IMR-90 (cell line): Measurements from ENCODE around the gene PAPLN. TPM values are rescaled to one million over a fixed set of nuclear protein-coding genes. Genes with fewer than 3 reads are reported as not detected.

Experiments
- ATAC-seq: fragments of 200-7000 bp; cut with Tn5 transposase; 2 replicates; pipeline ENCODE4 v1.9.1; 2020; ENCODE audit warnings: low read depth, mild to moderate bottlenecking, moderate library complexity
- BruUV-seq: library from RNA; stranded (reverse); fragments of 400-500 nt; replicated peaks from 2 replicates; lab custom pipeline; 2021; lab: Mats Ljungman, UMichigan
- CTCF ChIA-PET: fragments of 300-600 bp; formaldehyde crosslinking; extraction: SDS; loops from one replicate; lab custom pipeline; 2021; ENCODE audit warnings: antibody characterized with exemption; lab: Yijun Ruan, JAX
- POLR2A ChIA-PET: fragments of 300-600 bp; sonication (Branson Sonifier 250); formaldehyde crosslinking; loops from one replicate; lab custom pipeline; 2022; ENCODE audit warnings: antibody characterized with exemption; ENCODE audit not compliant: unreplicated experiment; lab: Charles Lee
- DNase-seq: peaks from one replicate; pipeline ENCODE4 v3.0.0; 2013
- H2AFZ ChIP-seq: replicated peaks from 2 replicates; pipeline ENCODE3; 2013; ENCODE audit warnings: low read length, mild to moderate bottlenecking; ENCODE audit not compliant: poor library complexity
- H2AK5ac ChIP-seq: 2 replicates; pipeline ENCODE4 v1.6.1; 2013; ENCODE audit warnings: low read depth, low read length, inconsistent platforms
- H2AK9ac ChIP-seq: replicated peaks from 2 replicates; pipeline ENCODE3; 2013; ENCODE audit warnings: mild to moderate bottlenecking, low read depth, low read length, moderate library complexity; ENCODE audit not compliant: poor library complexity
- H2BK120ac ChIP-seq: 2 replicates; pipeline ENCODE4 v1.6.1; 2013; ENCODE audit warnings: low read depth, low read length, inconsistent platforms
- H2BK15ac ChIP-seq: 3 replicates; pipeline ENCODE4 v1.6.1; 2013; ENCODE audit warnings: low read depth, low read length, inconsistent platforms
- H2BK20ac ChIP-seq: 2 replicates; pipeline ENCODE4 v1.6.1; 2013; ENCODE audit warnings: low read depth, mild to moderate bottlenecking, inconsistent platforms, low read length, moderate library complexity
- H2BK5ac ChIP-seq: 2 replicates; pipeline ENCODE4 v1.6.1; 2013; ENCODE audit warnings: mild to moderate bottlenecking, low read depth, low read length, inconsistent platforms; ENCODE audit not compliant: poor library complexity, severe bottlenecking
- H3K14ac ChIP-seq: replicated peaks from 2 replicates; pipeline ENCODE4 v1.6.1; 2013; ENCODE audit warnings: low read depth, low read length, inconsistent platforms
- H3K18ac ChIP-seq: 2 replicates; pipeline ENCODE4 v1.6.1; 2013; ENCODE audit warnings: low read depth, low read length, control low read depth
- H3K23ac ChIP-seq: 2 replicates; pipeline ENCODE4 v1.6.1; 2013; ENCODE audit warnings: low read depth, low read length, inconsistent platforms
- H3K27ac ChIP-seq: 2 replicates; pipeline ENCODE4 v1.5.1; 2013; ENCODE audit warnings: mild to moderate bottlenecking, control low read depth, low read length; ENCODE audit not compliant: insufficient read depth
- H3K27me3 ChIP-seq: 2 replicates; pipeline ENCODE4 v1.6.1; 2013; ENCODE audit warnings: low read length; ENCODE audit not compliant: control insufficient read depth, insufficient read depth
- H3K36me3 ChIP-seq: 2 replicates; pipeline ENCODE4 v1.6.1; 2013; ENCODE audit warnings: low read length, mixed read lengths; ENCODE audit not compliant: control insufficient read depth, insufficient read depth
- H3K4ac ChIP-seq: 2 replicates; pipeline ENCODE4 v1.6.1; 2013; ENCODE audit warnings: low read depth, low read length, inconsistent platforms
- H3K4me1 ChIP-seq: 2 replicates; pipeline ENCODE4 v1.6.1; 2013; ENCODE audit warnings: low read length, mixed read lengths; ENCODE audit not compliant: control insufficient read depth, insufficient read depth
- H3K4me2 ChIP-seq: 2 replicates; pipeline ENCODE4 v1.6.1; 2013; ENCODE audit warnings: low read depth, mild to moderate bottlenecking, control low read depth, low read length, moderate library complexity
- H3K4me3 ChIP-seq: 2 replicates; pipeline ENCODE4 v1.5.1; 2013; ENCODE audit warnings: low read depth, mild to moderate bottlenecking, control low read depth, low read length, moderate library complexity; ENCODE audit not compliant: insufficient read depth
- H3K56ac ChIP-seq: 2 replicates; pipeline ENCODE4 v1.6.1; 2013; ENCODE audit warnings: low read length, inconsistent platforms; ENCODE audit not compliant: insufficient read depth; ENCODE audit errors: extremely low read depth
- H3K79me1 ChIP-seq, 2 experiments: 2 replicates each; pipeline ENCODE4 v1.6.1; 2013; ENCODE audit warnings: low read length in 2 of 2, inconsistent platforms in 1 of 2, low read depth in 1 of 2
- H3K9ac ChIP-seq: 2 replicates; pipeline ENCODE4 v1.6.1; 2013; ENCODE audit warnings: low read depth, low read length, control low read depth
- H3K9me1 ChIP-seq: 2 replicates; pipeline ENCODE4 v1.6.1; 2013; ENCODE audit warnings: low read length, inconsistent platforms; ENCODE audit not compliant: insufficient read depth
- H3K9me3 ChIP-seq: 2 replicates; pipeline ENCODE4 v1.6.1; 2013; ENCODE audit warnings: low read length; ENCODE audit not compliant: control insufficient read depth, insufficient read depth
- H4K20me1 ChIP-seq: 2 replicates; pipeline ENCODE4 v1.6.1; 2013; ENCODE audit warnings: low read length, inconsistent platforms; ENCODE audit not compliant: insufficient read depth
- H4K5ac ChIP-seq: 2 replicates; pipeline ENCODE4 v1.6.1; 2013; ENCODE audit warnings: mild to moderate bottlenecking, low read depth, low read length, control low read depth
- H4K8ac ChIP-seq, 2 experiments: 2 replicates each; pipeline ENCODE4 v1.6.1; 2013; ENCODE audit warnings: low read depth in 2 of 2, low read length in 2 of 2, control low read depth in 1 of 2, inconsistent platforms in 1 of 2
- H4K91ac ChIP-seq: 2 replicates; pipeline ENCODE4 v1.6.1; 2013; ENCODE audit warnings: low read depth, low read length, inconsistent platforms; ENCODE audit not compliant: insufficient read depth
- BHLHE40 ChIP-seq: fragments of 150-350 bp; IDR thresholded peaks from 2 replicates; pipeline ENCODE4 v1.6.1; 2016; ENCODE audit warnings: mild to moderate bottlenecking, low read depth, low read length
- CEBPB ChIP-seq: IDR thresholded peaks from 2 replicates; pipeline ENCODE4 v1.6.1; 2012; ENCODE audit warnings: low read depth, low read length, improper control_type of control experiment
- CHD1 ChIP-seq: IDR thresholded peaks from 2 replicates; pipeline ENCODE4 v1.6.1; 2012; ENCODE audit warnings: low read depth, low read length, improper control_type of control experiment
- CTCF ChIP-seq: conservative IDR thresholded peaks from 2 replicates; pipeline ENCODE4 v1.5.1; 2012; ENCODE audit warnings: mild to moderate bottlenecking, low read depth, low read length, improper control_type of control experiment
- ELK1 ChIP-seq: fragments of 150-350 bp; IDR thresholded peaks from 2 replicates; pipeline ENCODE4 v1.6.1; 2016; ENCODE audit warnings: low read depth, mild to moderate bottlenecking, low read length, moderate library complexity, borderline replicate concordance
- FOS ChIP-seq: fragments of 150-350 bp; IDR thresholded peaks from 2 replicates; pipeline ENCODE4 v1.6.1; 2016; ENCODE audit warnings: low read depth, low read length
- MAFK ChIP-seq: IDR thresholded peaks from 2 replicates; pipeline ENCODE4 v1.6.1; 2012; ENCODE audit warnings: low read depth, low read length, improper control_type of control experiment
- MAZ ChIP-seq: IDR thresholded peaks from 2 replicates; pipeline ENCODE4 v1.6.1; 2012; ENCODE audit warnings: low read depth, mild to moderate bottlenecking, low read length, improper control_type of control experiment, moderate library complexity, borderline replicate concordance
- MXI1 ChIP-seq: IDR thresholded peaks from 2 replicates; pipeline ENCODE4 v1.6.1; 2012; ENCODE audit warnings: low read depth, mild to moderate bottlenecking, low read length, moderate library complexity, borderline replicate concordance
- NFE2L2 ChIP-seq: fragments of 150-350 bp; IDR thresholded peaks from 2 replicates; pipeline ENCODE4 v1.6.1; 2016; ENCODE audit warnings: low read depth, mild to moderate bottlenecking, low read length
- POLR2A ChIP-seq: IDR thresholded peaks from 2 replicates; pipeline ENCODE4 v1.6.1; 2012; ENCODE audit warnings: mild to moderate bottlenecking, low read depth, low read length
- RAD21 ChIP-seq: IDR thresholded peaks from 2 replicates; pipeline ENCODE4 v1.6.1; 2012; ENCODE audit warnings: low read length, improper control_type of control experiment
- RCOR1 ChIP-seq: IDR thresholded peaks from 2 replicates; pipeline ENCODE4 v1.6.1; 2012; ENCODE audit warnings: mild to moderate bottlenecking, low read length, improper control_type of control experiment; ENCODE audit not compliant: insufficient replicate concordance
- RFX5 ChIP-seq: IDR thresholded peaks from 2 replicates; pipeline ENCODE4 v1.8.0; 2012; ENCODE audit warnings: low read depth, mild to moderate bottlenecking, low read length, moderate library complexity
- SMC3 ChIP-seq: fragments of 150-350 bp; IDR thresholded peaks from 2 replicates; pipeline ENCODE4 v1.6.1; 2016; ENCODE audit warnings: low read depth, mild to moderate bottlenecking, antibody characterized with exemption, low read length, moderate library complexity
- USF2 ChIP-seq: fragments of 150-350 bp; IDR thresholded peaks from 2 replicates; pipeline ENCODE4 v1.6.1; 2017; ENCODE audit warnings: mild to moderate bottlenecking, antibody characterized with exemption, low read length, low read depth
- WGBS, 2 experiments: methylation state at CpG; one replicate each; pipeline versions ENCODE4 v1.1.5 to v1.1.7; 2013; ENCODE audit warnings: missing lambda C conversion rate in 2 of 2; ENCODE audit not compliant: insufficient read length in 1 of 2; ENCODE audit errors: extremely low coverage in 2 of 2; 5-methylcytosine and 5-hydroxymethylcytosine counted together
- dilution Hi-C: fragments of 300-500 bp; cut with HindIII; formaldehyde crosslinking; loops from one replicate; pipeline ENCODE4 v1.14.3; 2018; ENCODE audit warnings: low sequenced_read_pairs; ENCODE audit not compliant: unreplicated experiment
- in situ Hi-C: fragments of 300-500 bp; cut with MboI; formaldehyde crosslinking; loops from 3 replicates; pipeline ENCODE4 v1.14.3; 2019; ENCODE audit warnings: low sequenced_read_pairs, inconsistent platforms, mixed read lengths
- intact Hi-C: fragments of 100-400 bp; cut with micrococcal nuclease; formaldehyde crosslinking; loops from 2 replicates; pipeline ENCODE4 v1.10.0; 2022
- polyA plus RNA-seq, 3 experiments: library from polyadenylated mRNA; depleted of rRNA; stranded (reverse); fragments of >200 nt; gene quantifications; 2 replicates each; pipeline ENCODE4 v1.2.3, GENCODE V29; 2012; ENCODE audit warnings: low replicate concordance in 1 of 3
- total RNA-seq: library from RNA; depleted of rRNA; stranded (reverse); fragments of >200 nt; gene quantifications from 2 replicates; pipeline ENCODE4 v1.2.3, GENCODE V29; 2012

The PAPLN gene
- total and polyA plus RNA-seq, 2 of the 4 experiments (the other 2 are of a cell fraction), result 0.36 to 1.2 TPM

- Histone ChIP-seq H3K23ac (no peak overlapping the region), H3K27ac (no peak overlapping the region), H3K9me3 (no peaks in the 10 kb centered on the region), H2BK5ac (no peak overlapping the region), H2AK9ac (no peak overlapping the region), H3K27me3 (no peaks in the 10 kb centered on the region), H2BK120ac (no peak overlapping the region), H3K9me1 (peaks cover 3% of the 10 kb centered on the region), H3K14ac (no peak overlapping the region), H4K20me1 (peaks cover 9% of the 10 kb centered on the region; the same call in 1 of the 2 replicates), H3K79me1 (peaks cover 24 to 42% of the 10 kb centered on the region in 2 experiments), H3K9ac (no peak overlapping the region), H2BK15ac (no peak overlapping the region), H4K8ac (no peak overlapping the region), H3K56ac (no peak overlapping the region), H3K4me1 (peaks cover 5% of the 10 kb centered on the region; the same call in 1 of the 2 replicates), H3K4me2 (no peak overlapping the region), H3K4me3 (no peak overlapping the region), H3K18ac (no peak overlapping the region), H2BK20ac (no peak overlapping the region), H4K91ac (no peak overlapping the region), H4K5ac (no peak overlapping the region), H3K4ac (no peak overlapping the region), H3K36me3 (no peaks in the 10 kb centered on the region), H2AFZ (no peak overlapping the region), H2AK5ac (no peak overlapping the region)
- no TSS peak for BruUV-seq
- POLR2A ChIA-PET, result no interaction called here
- no CpG with 5 or more reads among the region's 2 CpGs for WGBS, 2 experiments
- CTCF ChIA-PET, result no interaction called here
- in situ Hi-C loops, result no loop called here
- dilution Hi-C loops, result no loop called here
- intact Hi-C loops, result no loop called here
- no peak for TF ChIP-seq BHLHE40
- no peak for TF ChIP-seq FOS
- TF ChIP-seq CEBPB, result no peak
- TF ChIP-seq MAZ, result no peak
- TF ChIP-seq RCOR1, result no peak
- TF ChIP-seq MAFK, result no peak
- no peak for TF ChIP-seq POLR2A
- TF ChIP-seq RAD21, result no peak
- no peak for TF ChIP-seq CHD1
- no peak for TF ChIP-seq ELK1
- no peak for TF ChIP-seq SMC3
- no peak for TF ChIP-seq MXI1
- no peak for TF ChIP-seq RFX5
- no peak for TF ChIP-seq USF2
- no peak for TF ChIP-seq NFE2L2
- TF ChIP-seq CTCF, result no peak
- no peak for DNase-seq
- ATAC-seq, result no peak
These were observed 74.4 kb downstream of the PAPLN start for GRCh38 chr14:73311708-73312030.
